Activated T-helper 2 cell treated with anti-CD3 and anti-CD28 coated beads, Interferon-gamma antibody, Interleukin-2, Interleukin-4, amounts not matched to agents 10 μg/mL and 5 μg/mL and 100 μg/mL, durations not matched to agents 14 hours and 24 hours and 36 hours (primary cell): ENCODE data around the gene OR51B4. TPM values are rescaled to one million over a fixed set of nuclear protein-coding genes. Genes with fewer than 3 reads are reported as not detected.
"Not testable (repeated sequence)": the region's sequence is repeated elsewhere in the genome, so short reads cannot be mapped to it uniquely, and the experiment has no call there.

Experiments used
- DNase-seq: peaks from one replicate; pipeline ENCODE4 v3.0.0; 2021; ENCODE audit warnings: low spot score
- H3K27ac Mint-ChIP-seq: one replicate; pipeline ENCODE4 v1.8.0; 2021; ENCODE audit warnings: mixed read lengths
- H3K27me3 Mint-ChIP-seq: one replicate; pipeline ENCODE4 v1.8.0; 2021; ENCODE audit warnings: low read depth, mixed read lengths
- H3K36me3 Mint-ChIP-seq: one replicate; pipeline ENCODE4 v1.8.0; 2021; ENCODE audit warnings: low read depth, mixed read lengths
- H3K4me1 Mint-ChIP-seq: one replicate; pipeline ENCODE4 v1.8.0; 2021; ENCODE audit warnings: low read depth, mixed read lengths
- H3K4me3 Mint-ChIP-seq: one replicate; pipeline ENCODE4 v1.8.0; 2021; ENCODE audit warnings: low read depth, mild to moderate bottlenecking, moderate library complexity, mixed read lengths
- H3K9me3 Mint-ChIP-seq: one replicate; pipeline ENCODE4 v1.8.0; 2021; ENCODE audit warnings: mixed read lengths
- intact Hi-C: fragments of 100-400 bp; cut with micrococcal nuclease; formaldehyde crosslinking; loops from one replicate; pipeline ENCODE4 v1.15.1; 2023
- total RNA-seq: library from RNA; stranded (reverse); gene quantifications from 2 replicates; pipeline ENCODE4 v1.2.3, GENCODE V29; 2022

The OR51B4 gene
- total RNA-seq, 1 donor from 2014 or later, result not detected

DNA sequence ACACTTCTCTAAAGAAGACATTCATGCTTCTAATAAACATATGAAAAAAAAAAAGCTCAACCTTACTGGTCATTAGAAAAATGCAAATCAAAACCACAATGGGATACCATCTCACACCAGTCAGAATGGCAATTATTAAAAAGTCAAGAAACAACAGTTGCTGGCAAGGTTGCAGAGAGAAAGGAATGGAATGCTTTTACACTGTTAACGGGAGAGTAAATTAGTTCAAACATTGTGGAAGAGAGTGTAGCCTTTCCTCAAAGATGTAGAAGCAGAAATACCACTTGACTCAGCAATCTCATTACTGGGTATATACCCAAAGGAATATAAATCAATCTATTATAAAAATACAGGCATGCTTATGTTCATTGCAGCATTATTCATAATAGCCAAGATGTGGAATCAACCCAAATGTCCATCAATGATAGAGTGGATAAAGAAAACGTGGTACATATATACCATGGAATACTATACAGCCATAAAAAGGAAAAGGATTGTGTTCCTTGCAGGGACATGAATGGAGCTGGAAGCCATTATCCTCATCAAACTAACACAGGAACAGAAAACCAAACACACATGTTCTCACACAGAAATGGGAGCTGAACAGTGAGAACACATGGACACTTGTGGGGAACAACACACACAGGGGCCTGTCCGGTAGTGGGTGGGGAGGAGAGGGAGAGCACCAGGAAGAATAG is 11.7 kb upstream of the OR51B4 start:
- H3K36me3 Mint-ChIP-seq, intact Hi-C loops, H3K9me3 Mint-ChIP-seq, H3K4me1 Mint-ChIP-seq, H3K27ac Mint-ChIP-seq, DNase-seq, H3K4me3 Mint-ChIP-seq, H3K27me3 Mint-ChIP-seq: not testable (repeated sequence)

- intact Hi-C loops, result no loop called here
- Mint-ChIP-seq H3K4me1 (no peaks in the 10 kb centered on the region), H3K27me3 (no peaks in the 10 kb centered on the region), H3K36me3 (no peaks in the 10 kb centered on the region), H3K9me3 (peaks cover 3% of the 10 kb centered on the region), H3K4me3 (no peak overlapping the region), H3K27ac (no peak overlapping the region)
- DNase-seq, result no peak
These were observed 8.7 kb upstream of the OR51B4 start for GRCh38 chr11:5310423-5310822.

- Mint-ChIP-seq H3K27ac (no peak overlapping the region), H3K9me3 (no peaks in the 10 kb centered on the region), H3K4me3 (no peak overlapping the region), H3K36me3 (no peaks in the 10 kb centered on the region), H3K4me1 (no peaks in the 10 kb centered on the region), H3K27me3 (no peaks in the 10 kb centered on the region)
- intact Hi-C loops, result no loop called here
- no peak for DNase-seq
These were observed 5.7 kb upstream of the OR51B4 start for GRCh38 chr11:5307256-5308019.

DNA sequence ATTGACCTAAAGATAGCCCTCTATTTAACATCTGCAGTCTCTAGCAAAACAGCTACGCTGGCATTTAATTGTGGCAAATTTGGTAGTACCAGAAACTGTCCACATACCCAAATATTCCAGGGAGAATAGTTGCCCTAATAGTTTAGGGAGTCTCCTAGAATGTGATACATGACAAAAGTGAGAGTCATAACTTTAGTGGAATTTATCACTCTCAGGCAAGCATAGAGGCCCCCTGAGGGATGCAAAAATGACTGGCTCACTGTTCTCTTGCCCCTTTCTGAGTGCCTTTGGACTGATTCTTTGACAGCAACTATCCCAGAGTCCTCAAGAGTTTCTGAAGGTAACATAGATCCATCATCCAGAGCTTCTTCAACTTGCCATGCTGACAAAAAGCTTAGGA is 2.3 kb upstream of the OR51B4 start:
- no peaks in the 10 kb centered on the region for H3K9me3 Mint-ChIP-seq
- H3K36me3 Mint-ChIP-seq, result no peaks in the 10 kb centered on the region
- H3K27me3 Mint-ChIP-seq, result no peaks in the 10 kb centered on the region
- intact Hi-C loops, result no loop called here
- H3K27ac Mint-ChIP-seq, result no peak overlapping the region
- no peak for DNase-seq
- no peaks in the 10 kb centered on the region for H3K4me1 Mint-ChIP-seq
- no peak overlapping the region for H3K4me3 Mint-ChIP-seq

GRCh38 chr11:5303626-5304025 is 1.9 kb upstream of the OR51B4 start:
- DNase-seq, result no peak
- Mint-ChIP-seq H3K4me1 (no peaks in the 10 kb centered on the region), H3K27me3 (no peaks in the 10 kb centered on the region), H3K36me3 (no peaks in the 10 kb centered on the region), H3K4me3 (no peak overlapping the region), H3K27ac (no peak overlapping the region), H3K9me3 (no peaks in the 10 kb centered on the region)
- intact Hi-C loops, result no loop called here

DNA sequence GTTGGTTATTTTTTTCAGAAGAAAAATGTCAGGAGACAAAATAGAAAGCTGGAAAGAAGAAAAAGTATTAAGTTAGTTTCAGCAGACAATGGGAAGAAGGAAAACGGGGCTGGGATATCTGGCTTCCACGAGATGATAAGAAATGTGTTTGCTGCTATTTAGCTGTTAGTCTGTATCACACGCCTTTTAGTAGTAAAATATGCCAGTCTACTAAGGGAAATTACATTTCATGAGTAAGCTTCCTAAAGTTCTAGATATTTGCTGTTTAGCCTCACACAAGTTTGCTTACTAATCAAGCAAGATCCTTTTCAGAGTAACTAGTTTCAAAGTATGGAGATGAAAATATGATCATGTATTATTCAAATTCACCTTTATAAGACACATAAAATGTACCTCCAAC is 1.5 kb downstream of the OR51B4 start:
- Mint-ChIP-seq H3K4me3 (no peak overlapping the region), H3K36me3 (no peaks in the 10 kb centered on the region), H3K27ac (no peak overlapping the region), H3K27me3 (no peaks in the 10 kb centered on the region), H3K4me1 (no peaks in the 10 kb centered on the region), H3K9me3 (no peaks in the 10 kb centered on the region)
- DNase-seq, result no peak
- intact Hi-C loops, result no loop called here

DNA sequence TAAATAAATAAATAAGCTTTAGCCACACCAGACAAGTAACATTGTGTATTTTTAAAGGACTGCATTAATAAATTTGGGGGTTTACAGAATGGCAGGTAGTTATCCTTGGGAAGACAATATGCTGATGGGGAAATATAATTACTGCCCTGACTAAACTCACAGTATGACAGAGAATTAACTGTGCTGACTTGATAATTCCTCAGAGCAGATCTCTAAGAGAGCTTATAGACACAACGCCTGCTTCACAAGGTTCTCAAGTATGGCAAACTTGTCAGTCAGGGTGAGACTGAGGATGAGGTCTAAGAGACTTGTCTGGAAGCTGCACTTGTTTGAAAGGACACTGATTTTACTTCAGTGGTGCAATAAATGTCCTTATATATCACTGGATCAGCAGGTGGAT is 3.3 kb downstream of the OR51B4 start:
- no peak for DNase-seq
- Mint-ChIP-seq H3K4me1 (no peaks in the 10 kb centered on the region), H3K4me3 (no peak overlapping the region), H3K9me3 (no peaks in the 10 kb centered on the region), H3K27ac (no peak overlapping the region), H3K36me3 (no peaks in the 10 kb centered on the region), H3K27me3 (no peaks in the 10 kb centered on the region)
- intact Hi-C loops, result loop anchor here (10.0 kb wide), 1 partner anchor 94 kb away; the partner anchor contains the start of gene OR51V1

DNA sequence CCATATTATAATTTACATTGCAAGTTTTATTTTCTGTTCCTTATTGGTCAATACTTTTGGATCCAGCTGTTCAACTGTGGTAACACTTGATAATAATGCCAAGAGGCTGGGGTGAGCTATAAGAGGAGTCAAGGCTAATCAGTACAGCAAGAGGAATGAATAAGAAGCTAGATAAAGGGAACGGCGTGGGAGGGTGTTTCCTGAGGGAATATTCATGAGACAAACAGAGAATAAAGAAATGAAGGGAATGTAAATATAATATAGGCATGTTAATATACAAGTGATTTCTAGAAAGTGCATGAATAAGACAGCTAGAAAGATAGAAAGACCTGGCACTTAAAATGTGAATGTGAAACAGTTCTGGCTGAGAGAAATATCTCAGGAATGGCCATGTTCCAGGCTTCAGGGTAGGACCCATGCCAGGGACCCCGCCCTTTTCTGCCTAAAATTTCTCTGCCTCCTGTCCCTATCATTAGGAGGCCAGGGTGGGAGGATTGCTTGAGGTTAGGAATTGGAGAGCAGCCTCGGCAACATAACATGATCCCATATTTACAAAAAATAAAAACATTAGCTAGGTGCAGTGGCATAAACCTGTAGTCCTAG is 3.9 kb downstream of the OR51B4 start:
- no peak for DNase-seq
- H3K9me3 Mint-ChIP-seq, result no peaks in the 10 kb centered on the region
- no peaks in the 10 kb centered on the region for H3K36me3 Mint-ChIP-seq
- no peak overlapping the region for H3K27ac Mint-ChIP-seq
- no peaks in the 10 kb centered on the region for H3K4me1 Mint-ChIP-seq
- no peaks in the 10 kb centered on the region for H3K27me3 Mint-ChIP-seq
- H3K4me3 Mint-ChIP-seq, result no peak overlapping the region
- intact Hi-C loops, result loop anchor here (10.0 kb wide), 1 partner anchor 93 kb away; the partner anchor contains the start of gene OR51V1

- H3K27me3 Mint-ChIP-seq, DNase-seq, H3K9me3 Mint-ChIP-seq, H3K4me3 Mint-ChIP-seq, H3K27ac Mint-ChIP-seq, H3K4me1 Mint-ChIP-seq, H3K36me3 Mint-ChIP-seq: not testable (repeated sequence)
- intact Hi-C loops, result loop anchor here (10.0 kb wide), 1 partner anchor 90 kb away; the partner anchor contains the start of gene OR51V1
These were observed 7.3 kb downstream of the OR51B4 start for GRCh38 chr11:5294342-5294995.

GRCh38 chr11:5293028-5293427 is 8.7 kb downstream of the OR51B4 start:
- no peaks in the 10 kb centered on the region for H3K4me1 Mint-ChIP-seq
- no peak for DNase-seq
- no peaks in the 10 kb centered on the region for H3K27me3 Mint-ChIP-seq
- no peak overlapping the region for H3K4me3 Mint-ChIP-seq
- intact Hi-C loops, result loop anchor here (10.0 kb wide), 1 partner anchor 88 kb away; the partner anchor contains the start of gene OR51V1
- H3K36me3 Mint-ChIP-seq, result no peaks in the 10 kb centered on the region
- H3K9me3 Mint-ChIP-seq, result no peaks in the 10 kb centered on the region
- no peak overlapping the region for H3K27ac Mint-ChIP-seq

DNA sequence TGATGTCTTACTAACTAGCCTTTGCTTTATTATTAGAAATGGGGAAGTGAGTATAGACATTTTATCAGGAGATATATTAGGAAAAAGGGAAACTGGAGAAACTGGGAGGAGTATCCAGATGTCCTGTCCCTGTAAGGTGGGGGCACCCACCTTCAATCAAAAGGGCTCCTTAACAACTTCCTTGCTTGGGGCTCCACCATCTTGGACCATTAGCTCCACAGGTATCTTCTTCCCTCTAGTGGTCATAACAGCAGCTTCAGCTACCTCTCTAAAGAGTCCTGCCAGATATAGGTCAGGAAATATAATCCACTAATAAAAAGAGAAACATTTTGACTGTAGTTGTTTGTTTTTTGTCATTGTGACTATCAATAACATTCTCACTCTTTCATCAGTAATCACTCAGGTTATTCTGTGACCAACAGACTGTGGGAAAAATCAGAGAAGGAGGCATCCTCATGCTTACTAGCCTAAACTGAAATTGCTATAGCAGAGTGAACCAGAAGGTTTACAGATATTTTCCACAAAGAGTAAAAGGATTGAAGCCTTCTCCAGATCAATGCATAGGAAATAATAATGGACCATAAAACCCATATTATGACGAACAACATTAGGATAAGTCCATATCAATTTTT is 10.4 kb downstream of the OR51B4 start:
- no peaks in the 10 kb centered on the region for H3K36me3 Mint-ChIP-seq
- H3K9me3 Mint-ChIP-seq, result no peaks in the 10 kb centered on the region
- intact Hi-C loops, result loop anchor here (1.0 to 10.0 kb wide), 2 partner anchors 87 to 167 kb away; partner anchors contain the start of gene OR51V1
- H3K27ac Mint-ChIP-seq, result no peak overlapping the region
- H3K4me3 Mint-ChIP-seq, result no peak overlapping the region
- H3K4me1 Mint-ChIP-seq, result no peaks in the 10 kb centered on the region
- no peaks in the 10 kb centered on the region for H3K27me3 Mint-ChIP-seq
- no peak for DNase-seq

DNA sequence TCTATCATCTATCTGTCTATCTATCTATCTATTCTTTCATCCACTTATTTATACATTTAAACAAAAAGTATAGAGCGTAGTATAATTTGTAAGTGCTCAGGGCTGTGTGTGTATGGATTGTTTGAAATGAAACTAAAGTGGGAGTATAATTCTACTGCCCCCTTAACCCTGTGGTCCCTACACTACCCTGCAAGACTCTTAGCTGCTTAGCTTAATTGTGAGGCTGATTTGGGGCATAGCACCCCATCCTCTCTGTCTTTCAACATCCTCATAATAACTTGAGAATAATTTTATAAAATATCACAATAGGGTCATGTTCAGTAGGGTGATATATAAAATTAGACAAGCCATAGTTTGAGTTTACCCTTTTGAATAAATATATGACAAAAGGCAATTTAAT is 11.6 kb downstream of the OR51B4 start:
- no peaks in the 10 kb centered on the region for H3K27me3 Mint-ChIP-seq
- no peak overlapping the region for H3K27ac Mint-ChIP-seq
- DNase-seq, result no peak
- no peak overlapping the region for H3K4me3 Mint-ChIP-seq
- H3K36me3 Mint-ChIP-seq, result no peaks in the 10 kb centered on the region
- intact Hi-C loops, result loop anchor here (10.0 kb wide), 1 partner anchor 85 kb away; the partner anchor contains the start of gene OR51V1
- H3K9me3 Mint-ChIP-seq, result no peaks in the 10 kb centered on the region
- H3K4me1 Mint-ChIP-seq, result no peaks in the 10 kb centered on the region
